Rectal smooth muscle tissue (tissue), 1 donor: ENCODE results near the gene SV2B.

ENCODE experiments used
- H3K27ac ChIP-seq: one replicate; pipeline ENCODE4 v1.7.0; 2013; ENCODE audit warnings: low read depth, low read length, inconsistent platforms
- H3K27me3 ChIP-seq: one replicate; pipeline ENCODE4 v1.7.0; 2013; ENCODE audit warnings: low read length; ENCODE audit not compliant: control insufficient read depth, insufficient read depth
- H3K36me3 ChIP-seq: one replicate; pipeline ENCODE4 v1.7.0; 2013; ENCODE audit warnings: low read length; ENCODE audit not compliant: control insufficient read depth, insufficient read depth
- H3K4me1 ChIP-seq: one replicate; pipeline ENCODE4 v1.7.0; 2013; ENCODE audit warnings: low read length; ENCODE audit not compliant: control insufficient read depth, insufficient read depth
- H3K4me3 ChIP-seq: one replicate; pipeline ENCODE4 v1.7.0; 2013; ENCODE audit warnings: low read length
- H3K9ac ChIP-seq: one replicate; pipeline ENCODE4 v1.7.0; 2013; ENCODE audit warnings: low read length

SV2B gene

DNA sequence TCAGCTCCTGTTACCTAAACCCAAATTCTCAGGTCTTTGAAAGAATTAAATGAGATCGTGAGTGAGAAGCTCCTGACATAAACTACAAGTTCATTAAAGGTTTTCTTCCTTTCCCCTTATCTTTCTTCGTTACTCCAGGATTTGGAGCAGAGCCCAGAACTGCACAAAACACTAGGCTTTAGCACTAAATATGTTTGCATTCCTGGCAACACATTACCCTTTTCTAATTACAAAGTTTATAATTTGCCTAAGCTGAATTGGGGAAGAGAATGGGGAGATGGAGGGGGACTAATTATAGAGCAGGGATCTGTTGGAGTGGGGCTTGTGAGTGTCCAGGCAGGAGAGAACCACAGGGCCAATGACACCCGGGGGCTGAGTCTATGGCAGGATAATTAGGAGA, 109.7 kb downstream of the SV2B start:
- Histone ChIP-seq H3K27me3 (peaks cover 4% of the 10 kb centered on the region), H3K4me1 (no peaks in the 10 kb centered on the region)

DNA sequence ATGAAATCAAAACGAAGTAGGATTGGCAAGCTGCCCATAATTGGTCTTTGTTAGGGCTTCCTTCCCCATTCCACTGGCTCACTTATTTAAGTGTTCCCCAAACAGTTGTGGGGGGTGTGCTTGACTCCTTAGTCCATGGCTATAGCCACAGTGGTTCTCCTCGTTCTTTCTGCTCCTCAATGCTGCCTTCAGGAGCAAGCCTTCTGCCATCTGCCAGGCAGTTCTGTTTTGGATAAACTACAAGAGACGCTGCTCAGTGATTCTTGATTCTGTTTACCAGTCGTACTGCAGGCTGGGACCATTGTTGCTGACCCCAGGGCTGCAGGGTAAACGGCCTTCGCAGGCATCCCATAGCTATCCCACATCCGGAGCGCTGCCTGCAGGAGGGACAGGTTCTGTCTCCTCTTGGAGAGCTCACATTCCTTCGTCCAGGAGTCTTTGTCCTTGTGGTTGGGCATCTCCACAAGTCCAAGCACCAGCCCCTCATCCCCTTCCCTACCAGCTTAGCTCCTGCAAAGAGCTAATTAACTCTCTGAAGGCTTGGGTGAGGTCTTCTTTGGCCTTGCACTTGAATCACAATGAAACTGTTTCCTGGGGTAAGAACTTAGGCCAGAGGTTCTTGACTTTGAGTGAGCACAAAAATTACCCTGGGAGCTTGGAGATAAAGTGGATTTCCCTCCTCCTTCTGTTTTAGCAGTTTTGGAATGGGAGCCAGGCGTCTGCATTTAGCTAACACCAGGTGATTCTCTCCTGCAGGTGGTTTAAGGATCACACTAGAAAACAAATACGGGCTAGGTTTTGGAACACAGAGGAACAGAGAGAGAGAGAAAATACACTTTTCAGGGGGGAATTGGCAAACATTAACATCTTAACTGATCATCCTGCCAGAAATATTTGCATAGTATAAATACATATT, 114.9 kb downstream of the SV2B start:
- Histone ChIP-seq H3K27me3 (peaks cover 4% of the 10 kb centered on the region), H3K36me3 (no peaks in the 10 kb centered on the region), H3K9ac (no peak overlapping the region), H3K4me1 (no peaks in the 10 kb centered on the region), H3K4me3 (no peak overlapping the region), H3K27ac (no peak overlapping the region)

More for the DNA sequence above, 109.7 kb downstream of the SV2B start:
- Histone ChIP-seq H3K4me3 (no peak overlapping the region), H3K36me3 (no peaks in the 10 kb centered on the region), H3K9ac (no peak overlapping the region), H3K27ac (no peak overlapping the region)

DNA sequence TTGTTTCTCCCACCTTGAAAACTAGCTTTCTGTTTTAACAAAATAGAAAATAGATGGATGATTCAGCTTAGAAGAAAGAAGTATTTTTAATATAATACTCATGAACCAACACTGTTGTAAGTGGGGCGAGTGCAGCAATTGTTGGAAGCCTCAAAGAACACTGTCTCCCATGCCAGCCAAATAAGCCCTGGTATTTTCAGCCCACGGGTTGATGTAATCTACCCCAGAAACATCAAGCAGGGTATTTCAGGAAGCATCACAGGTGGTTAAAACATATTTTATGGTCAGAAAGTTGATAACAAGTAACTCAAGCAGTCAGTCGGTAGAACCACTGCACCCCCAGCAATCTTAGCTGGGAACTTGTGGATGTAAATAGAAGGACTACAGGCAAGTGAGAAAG, 115.9 kb downstream of the SV2B start:
- no peaks in the 10 kb centered on the region for H3K4me1 ChIP-seq
- no peak overlapping the region for H3K4me3 ChIP-seq
- no peaks in the 10 kb centered on the region for H3K27me3 ChIP-seq
- no peaks in the 10 kb centered on the region for H3K36me3 ChIP-seq
- no peak overlapping the region for H3K9ac ChIP-seq
- H3K27ac ChIP-seq: no peak overlapping the region

DNA sequence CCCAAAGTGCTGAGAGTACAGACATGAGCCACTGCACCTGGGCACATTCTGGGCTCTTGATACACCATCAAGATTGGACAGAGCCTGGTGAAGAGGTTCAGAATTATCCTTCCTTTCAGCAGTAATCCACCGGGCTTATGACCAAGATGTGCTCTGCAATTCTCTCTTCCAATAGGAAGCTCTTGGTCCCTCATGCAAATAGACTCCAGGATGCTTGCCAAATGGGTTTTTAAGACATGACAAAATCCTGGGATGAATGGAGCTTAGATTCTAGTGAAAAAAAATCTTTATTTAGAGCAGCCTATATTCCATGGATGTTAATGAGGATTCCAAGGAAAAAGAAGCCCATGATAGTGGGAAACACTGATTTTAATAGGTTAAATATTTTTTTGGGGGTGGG, 119.1 kb downstream of the SV2B start:
- H3K9ac ChIP-seq: no peak overlapping the region
- no peak overlapping the region for H3K27ac ChIP-seq

DNA sequence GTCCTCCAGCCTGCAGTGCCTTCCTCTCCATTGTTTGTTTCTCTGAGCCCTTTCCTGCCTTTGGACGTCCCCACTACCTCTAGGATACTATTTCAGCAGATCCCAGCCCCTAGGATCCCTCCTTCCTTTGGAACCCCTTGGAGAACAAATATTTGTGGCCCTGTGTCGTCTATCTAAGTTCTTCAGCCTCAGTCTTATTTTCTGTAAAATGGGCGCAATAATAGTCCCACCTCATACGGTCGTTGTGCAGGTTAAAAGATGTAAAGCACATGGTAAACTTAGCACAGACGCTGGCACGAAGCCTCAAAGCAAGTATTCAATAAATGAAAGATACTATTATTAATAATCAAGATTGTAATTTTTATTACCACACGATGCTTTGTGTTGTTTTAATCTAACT, 122.0 kb downstream of the SV2B start:
- Histone ChIP-seq H3K27ac (no peak overlapping the region), H3K4me1 (no peaks in the 10 kb centered on the region), H3K9ac (no peak overlapping the region), H3K27me3 (no peaks in the 10 kb centered on the region), H3K4me3 (no peak overlapping the region), H3K36me3 (no peaks in the 10 kb centered on the region)

More for the DNA sequence above, 119.1 kb downstream of the SV2B start:
- Histone ChIP-seq H3K4me3 (no peak overlapping the region), H3K27me3 (no peaks in the 10 kb centered on the region), H3K36me3 (no peaks in the 10 kb centered on the region), H3K4me1 (no peaks in the 10 kb centered on the region)

DNA sequence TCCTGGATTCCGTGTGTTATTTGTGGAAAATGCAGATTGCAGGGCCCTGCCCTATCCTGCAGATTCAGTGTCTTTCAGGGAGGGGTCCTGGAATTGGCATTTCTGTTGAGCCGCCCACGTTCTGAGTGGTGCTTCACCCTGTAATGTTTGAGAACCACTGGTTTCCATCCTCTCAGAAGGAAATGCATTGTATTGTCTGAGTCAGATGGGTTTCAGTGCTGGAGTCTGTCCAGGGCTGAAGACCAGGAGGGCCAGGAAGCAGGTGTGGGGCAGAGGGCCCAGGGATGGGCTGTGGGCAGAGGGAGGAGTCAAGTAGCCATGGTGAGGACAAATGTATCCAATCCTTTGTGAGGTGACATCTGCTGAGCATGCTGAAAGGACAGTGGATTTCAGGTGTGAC, 123.8 kb downstream of the SV2B start:
- Histone ChIP-seq H3K27me3 (no peaks in the 10 kb centered on the region), H3K9ac (no peak overlapping the region), H3K27ac (no peak overlapping the region), H3K4me1 (no peaks in the 10 kb centered on the region), H3K4me3 (no peak overlapping the region), H3K36me3 (no peaks in the 10 kb centered on the region)

DNA sequence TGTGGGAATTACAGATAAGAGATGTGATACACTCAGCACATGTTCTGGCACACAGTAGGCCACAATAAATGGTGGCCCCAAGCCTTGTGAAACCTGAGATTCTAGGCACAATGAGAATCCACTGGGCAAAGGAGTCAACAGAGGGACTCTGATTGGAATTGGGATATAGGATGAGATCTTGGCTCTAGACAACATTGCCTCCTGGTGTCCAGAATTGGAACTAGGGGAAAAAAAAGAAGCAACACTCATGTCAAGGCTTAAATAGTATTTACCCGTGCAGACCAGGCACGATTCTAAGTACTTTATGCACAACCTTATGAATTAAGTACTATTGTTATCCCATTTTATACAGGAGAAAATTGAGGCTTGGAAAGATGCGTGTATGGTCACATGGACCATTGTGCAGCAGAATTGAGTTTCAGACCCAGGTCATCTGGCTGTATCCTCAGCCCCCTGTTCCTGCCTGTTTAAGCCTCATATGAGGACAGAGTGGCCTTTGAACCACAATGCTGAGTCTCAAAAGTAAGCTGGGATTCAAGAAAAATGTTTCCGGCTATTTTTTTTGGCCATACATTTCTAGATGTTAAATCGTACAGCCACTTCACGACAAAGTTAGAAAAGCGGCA, 124.8 kb downstream of the SV2B start:
- Histone ChIP-seq H3K9ac (no peak overlapping the region), H3K27ac (no peak overlapping the region), H3K36me3 (no peaks in the 10 kb centered on the region), H3K4me1 (no peaks in the 10 kb centered on the region), H3K27me3 (no peaks in the 10 kb centered on the region), H3K4me3 (no peak overlapping the region)

DNA sequence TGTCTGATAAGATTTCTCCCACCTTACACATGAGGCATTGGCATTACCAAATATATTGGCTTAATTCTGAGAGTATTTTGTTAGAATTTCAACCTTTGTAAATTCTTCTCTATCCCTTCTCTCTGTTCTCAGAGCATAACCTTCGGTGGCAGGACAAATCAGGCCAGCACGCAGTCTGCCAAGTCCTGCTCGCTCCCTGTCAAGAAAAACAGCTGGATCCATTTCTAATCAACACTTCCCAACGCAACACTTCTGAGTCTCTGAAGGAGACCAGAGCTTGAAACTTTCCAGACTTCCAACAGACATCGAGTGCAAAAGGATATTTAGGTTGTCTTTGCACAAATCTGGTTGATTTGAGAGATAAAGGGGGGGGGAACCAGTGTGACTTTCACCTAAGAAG, 125.7 kb downstream of the SV2B start:
- no peak overlapping the region for H3K27ac ChIP-seq
- no peak overlapping the region for H3K4me3 ChIP-seq
- no peaks in the 10 kb centered on the region for H3K36me3 ChIP-seq
- no peaks in the 10 kb centered on the region for H3K27me3 ChIP-seq
- no peaks in the 10 kb centered on the region for H3K4me1 ChIP-seq
- H3K9ac ChIP-seq: no peak overlapping the region

DNA sequence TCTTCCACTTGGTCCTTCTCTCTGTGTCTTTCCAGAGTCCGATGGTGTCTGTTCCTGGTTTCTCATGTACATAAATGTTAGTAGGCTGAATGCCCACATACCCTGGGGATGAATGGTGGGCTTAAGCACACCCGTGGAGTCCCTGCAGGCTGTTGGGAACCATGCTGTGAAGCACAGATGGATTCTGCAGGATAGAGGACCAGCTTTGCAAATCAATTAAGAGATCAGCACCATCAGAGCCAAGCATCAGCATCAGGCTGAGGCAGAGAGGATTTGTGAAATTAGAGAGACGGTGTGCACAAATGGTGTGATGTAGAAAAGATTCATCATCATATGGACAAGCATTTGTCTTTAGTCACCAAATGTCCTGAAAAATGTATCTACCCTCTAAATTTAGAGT, 127.1 kb downstream of the SV2B start:
- no peaks in the 10 kb centered on the region for H3K27me3 ChIP-seq
- H3K4me3 ChIP-seq: no peak overlapping the region
- no peak overlapping the region for H3K9ac ChIP-seq
- no peaks in the 10 kb centered on the region for H3K36me3 ChIP-seq
- no peaks in the 10 kb centered on the region for H3K4me1 ChIP-seq
- no peak overlapping the region for H3K27ac ChIP-seq

DNA sequence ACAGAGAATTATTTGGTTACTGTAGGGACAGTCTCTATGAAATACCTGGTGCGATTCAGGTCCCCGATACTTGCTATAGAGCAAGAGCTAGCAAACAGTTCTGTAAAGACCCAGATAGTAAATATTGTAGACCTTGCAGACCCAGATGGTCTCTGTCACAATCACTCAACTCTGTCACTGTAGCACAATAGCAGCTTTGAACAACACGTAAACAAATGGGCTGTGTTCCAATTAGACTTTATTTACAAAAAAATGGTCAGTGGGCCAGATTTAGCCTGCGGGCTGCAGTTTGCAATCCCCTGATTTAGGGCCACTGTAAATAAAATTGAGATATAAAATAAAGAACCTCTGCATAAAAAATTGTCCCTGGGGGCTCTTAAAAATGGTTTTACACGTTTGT, 127.7 kb downstream of the SV2B start:
- no peak overlapping the region for H3K27ac ChIP-seq
- no peaks in the 10 kb centered on the region for H3K36me3 ChIP-seq
- no peaks in the 10 kb centered on the region for H3K27me3 ChIP-seq
- no peak overlapping the region for H3K4me3 ChIP-seq
- H3K4me1 ChIP-seq: no peaks in the 10 kb centered on the region
- no peak overlapping the region for H3K9ac ChIP-seq

DNA sequence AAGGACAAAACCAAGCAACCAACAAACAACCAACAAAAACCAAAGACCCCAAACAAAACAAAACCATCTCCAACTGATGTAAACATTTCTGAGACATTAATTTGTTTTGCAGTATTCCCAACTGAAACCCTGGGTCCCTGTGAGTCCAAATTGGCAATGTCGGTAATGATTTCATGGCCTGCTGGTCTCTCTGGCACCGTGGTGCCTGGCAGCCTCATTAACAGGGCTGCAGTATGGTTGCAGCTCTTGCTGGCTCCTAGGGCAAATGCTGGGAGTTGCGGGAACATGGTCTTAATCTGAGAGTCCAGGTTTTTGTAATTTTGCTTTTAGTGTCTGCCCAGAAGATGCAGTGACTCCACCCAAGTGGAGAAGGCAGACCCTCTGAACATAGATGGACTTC, 128.3 kb downstream of the SV2B start:
- Histone ChIP-seq H3K4me1 (no peaks in the 10 kb centered on the region), H3K27me3 (no peaks in the 10 kb centered on the region), H3K27ac (no peak overlapping the region), H3K36me3 (no peaks in the 10 kb centered on the region), H3K9ac (no peak overlapping the region), H3K4me3 (no peak overlapping the region)

DNA sequence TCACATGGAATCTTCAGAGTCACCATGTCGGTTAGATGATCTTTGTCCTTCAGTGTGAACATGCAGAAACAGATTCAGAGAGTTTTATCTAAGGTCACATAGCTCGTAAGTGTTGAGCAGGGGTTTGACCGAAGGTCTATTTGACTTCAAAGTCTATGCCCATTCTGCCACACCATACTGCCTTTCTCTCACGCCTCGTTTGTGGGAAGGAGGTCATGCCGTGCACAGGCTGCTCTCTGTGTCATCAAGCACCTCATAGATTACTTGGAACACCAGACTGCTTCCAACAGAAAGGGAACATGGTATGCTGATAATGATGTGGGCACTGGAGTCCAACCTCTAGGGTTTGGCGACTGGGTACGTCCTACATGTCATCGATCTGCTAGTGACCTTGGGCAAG, 128.8 kb downstream of the SV2B start:
- no peaks in the 10 kb centered on the region for H3K27me3 ChIP-seq
- no peak overlapping the region for H3K9ac ChIP-seq
- H3K36me3 ChIP-seq: no peaks in the 10 kb centered on the region
- no peak overlapping the region for H3K27ac ChIP-seq
- no peaks in the 10 kb centered on the region for H3K4me1 ChIP-seq
- H3K4me3 ChIP-seq: no peak overlapping the region

DNA sequence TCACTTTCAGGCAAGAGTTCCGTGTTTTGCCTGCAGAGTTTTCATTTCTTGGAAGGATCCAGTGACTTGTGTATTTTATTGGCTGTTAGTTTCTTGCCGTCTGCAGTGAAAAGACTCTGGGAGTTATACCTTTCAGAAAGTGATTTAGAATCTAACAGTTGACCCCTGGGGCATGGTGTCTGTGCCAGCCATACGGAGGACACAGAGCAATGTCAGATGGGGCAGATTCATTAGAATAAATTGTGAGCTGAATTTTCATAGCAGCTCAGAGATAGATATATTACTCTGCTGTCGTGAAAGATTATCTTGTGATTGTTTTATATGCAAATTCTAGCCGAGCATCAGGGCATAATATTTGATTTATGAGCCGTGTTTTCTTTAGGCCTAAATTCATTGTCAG, 131.6 kb downstream of the SV2B start:
- H3K27ac ChIP-seq: no peak overlapping the region
- H3K4me1 ChIP-seq: no peaks in the 10 kb centered on the region

More for the DNA sequence above, 131.6 kb downstream of the SV2B start:
- no peak overlapping the region for H3K4me3 ChIP-seq
- no peak overlapping the region for H3K9ac ChIP-seq
- H3K27me3 ChIP-seq: no peaks in the 10 kb centered on the region
- no peaks in the 10 kb centered on the region for H3K36me3 ChIP-seq
